ENCODE data around the gene KCNG2. TPM values are rescaled to one million over a fixed set of nuclear protein-coding genes. Genes with fewer than 3 reads are reported as not detected.

Gene KCNG2
- total RNA-seq, 2 experiments from 2014 or later, result not detected

GRCh38 chr18:79784071-79784913 lies 13.4 kb upstream of the KCNG2 start:
- CTCF ChIA-PET, result no interaction called here
- POLR2A ChIA-PET, result no interaction called here

DNA sequence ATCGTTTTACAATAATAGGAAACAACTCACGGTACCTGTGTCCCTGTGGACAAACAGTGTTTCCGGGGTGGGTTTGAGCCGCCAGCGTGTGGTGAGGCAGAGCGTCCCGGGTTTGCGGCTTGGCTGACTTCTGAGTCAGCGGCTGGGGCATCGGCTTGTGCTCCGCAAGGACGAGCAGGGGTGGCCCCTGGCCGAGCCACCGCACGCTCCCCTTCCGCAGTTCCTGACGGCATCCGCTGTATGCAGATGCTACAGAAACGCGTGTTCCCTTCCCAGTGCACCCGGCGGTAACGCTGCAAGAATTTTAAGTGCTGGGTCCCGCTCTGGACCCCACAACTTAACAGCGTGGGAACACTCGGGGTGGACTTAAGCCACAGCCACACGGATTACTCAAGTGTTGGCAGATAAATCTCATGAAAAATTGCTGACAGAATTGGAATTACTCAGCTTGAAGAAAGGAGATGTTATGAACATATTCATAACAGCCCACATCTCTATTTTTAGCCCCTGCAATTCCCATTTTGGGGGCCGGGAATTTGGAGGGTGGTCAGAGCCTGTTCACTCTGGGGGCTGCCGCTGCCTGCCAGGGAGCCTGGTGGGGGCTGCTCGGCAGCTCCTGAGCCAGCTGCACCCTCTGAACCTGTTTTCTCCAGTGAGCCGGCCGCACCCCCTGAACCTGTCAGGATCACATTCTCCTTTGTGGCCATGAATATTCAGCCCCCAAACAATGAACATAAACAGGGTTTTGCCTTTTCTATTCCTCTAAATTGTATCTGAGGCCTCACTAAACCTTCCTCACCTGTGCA lies 12.6 kb upstream of the KCNG2 start:
- CTCF ChIA-PET, result no interaction called here
- POLR2A ChIA-PET, result no interaction called here

DNA sequence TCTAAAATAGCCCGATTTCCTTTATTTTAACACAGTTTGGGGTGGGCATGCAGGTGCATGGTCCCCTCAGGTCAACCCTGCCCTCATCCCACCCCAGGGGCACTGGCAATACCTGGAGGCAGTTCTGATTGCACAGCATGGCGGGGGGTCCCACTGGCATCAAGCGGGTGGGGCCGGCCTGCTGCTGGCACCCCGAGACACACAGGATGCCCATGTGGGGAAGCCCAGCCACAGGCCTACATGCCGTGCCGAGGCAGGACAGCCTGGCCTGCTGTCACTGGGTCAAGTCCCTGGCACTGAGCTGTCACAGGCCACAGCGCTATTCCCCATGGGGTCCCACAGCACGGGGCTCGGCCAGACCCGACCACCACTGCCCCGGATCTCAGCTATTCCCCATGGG lies 11.9 kb upstream of the KCNG2 start:
- ChIA-PET POLR2A (no interaction called here), CTCF (no interaction called here)

DNA sequence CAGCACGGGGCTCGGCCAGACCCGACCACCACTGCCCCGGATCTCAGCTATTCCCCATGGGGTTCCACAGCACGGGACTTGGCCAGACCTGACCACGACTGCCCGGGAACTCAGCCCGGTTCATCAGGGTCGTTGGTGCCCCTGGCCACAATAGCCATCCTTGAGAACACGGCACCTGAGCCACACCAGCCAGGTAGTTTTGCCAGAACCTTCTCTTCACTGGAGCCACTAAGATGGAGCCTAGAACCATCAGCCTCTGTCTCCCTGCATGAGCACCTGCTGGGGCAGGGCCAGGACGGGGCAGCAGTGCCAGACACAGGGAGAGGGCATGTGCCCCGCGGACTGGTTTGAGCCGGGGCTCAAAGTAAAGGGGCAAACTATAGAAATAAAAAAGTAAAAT lies 11.4 kb upstream of the KCNG2 start:
- POLR2A ChIA-PET, result no interaction called here
- CTCF ChIA-PET, result no interaction called here

GRCh38 chr18:79786786-79787526 lies 10.8 kb upstream of the KCNG2 start:
- POLR2A ChIA-PET, result no interaction called here

GRCh38 chr18:79787527-79787864 lies 10.2 kb upstream of the KCNG2 start:
- POLR2A ChIA-PET, result no interaction called here
- CTCF ChIA-PET, result no interaction called here

More at GRCh38 chr18:79786786-79787526, 10.8 kb upstream of the KCNG2 start:
- CTCF ChIA-PET, result no interaction called here

DNA sequence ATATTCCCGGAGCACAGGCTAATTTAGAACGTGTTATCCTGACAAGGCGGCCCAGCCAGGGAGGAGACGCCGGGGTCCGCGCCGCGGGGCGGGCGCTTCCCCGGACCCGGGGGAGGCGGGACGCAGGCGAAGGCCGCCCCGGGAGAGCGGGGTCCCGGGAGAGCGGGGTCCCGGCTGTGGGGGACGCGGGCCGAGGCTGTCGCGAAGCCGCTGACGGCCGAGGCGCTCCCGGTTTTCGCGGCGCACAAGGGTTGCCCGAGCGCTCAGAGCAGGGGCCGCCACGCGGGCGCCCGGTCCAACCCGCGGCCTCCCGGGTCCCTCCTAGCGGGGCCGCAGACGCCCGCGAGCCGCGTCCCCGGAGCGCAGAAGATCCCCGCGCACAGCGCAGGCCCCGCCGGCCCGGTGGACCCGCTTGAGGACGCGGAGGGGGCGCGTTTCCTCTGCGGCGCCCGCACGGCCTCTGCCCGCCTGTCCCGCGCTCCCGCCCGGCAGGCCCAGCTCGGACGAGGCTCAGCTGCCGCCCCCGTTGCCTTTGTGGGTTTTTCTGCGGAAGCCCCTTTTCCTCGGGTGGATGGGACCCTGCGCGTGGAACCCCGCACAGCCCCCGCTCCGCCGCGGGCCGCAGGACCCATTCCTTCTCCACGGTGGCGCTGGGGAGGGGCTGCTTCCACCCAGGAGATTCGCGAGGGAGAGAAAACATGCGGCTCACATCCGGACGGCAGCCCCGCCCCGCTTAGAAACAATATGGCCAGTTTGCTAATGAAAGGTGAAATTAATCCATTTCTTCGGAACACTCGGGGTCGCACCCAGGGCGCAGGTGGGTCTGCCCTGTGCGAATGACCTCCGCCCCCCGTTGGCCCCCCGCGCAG lies 9.6 kb upstream of the KCNG2 start:
- CTCF ChIA-PET, result no interaction called here
- POLR2A ChIA-PET, result no interaction called here

DNA sequence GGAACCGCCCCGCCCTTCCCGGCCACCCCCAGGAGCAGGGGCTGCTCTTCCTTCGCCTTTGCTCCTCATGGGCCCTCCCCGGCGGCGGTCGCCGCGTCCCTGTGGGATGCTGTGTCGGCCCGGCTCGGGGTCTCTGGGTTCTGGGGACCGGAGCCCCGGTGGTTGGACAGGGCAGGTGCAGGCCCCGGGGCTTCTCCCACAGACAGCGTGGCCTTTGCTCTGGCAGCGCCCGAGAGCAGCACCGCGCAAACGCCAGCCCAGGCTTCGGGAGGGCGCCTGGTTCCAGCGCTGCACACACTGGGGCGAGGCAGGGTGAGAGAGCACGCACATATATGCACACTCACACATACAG lies 9.0 kb upstream of the KCNG2 start:
- POLR2A ChIA-PET, result no interaction called here
- CTCF ChIA-PET, result no interaction called here

- POLR2A ChIA-PET, result no interaction called here
Observed at GRCh38 chr18:79789091-79789891, 8.4 kb upstream of the KCNG2 start.

DNA sequence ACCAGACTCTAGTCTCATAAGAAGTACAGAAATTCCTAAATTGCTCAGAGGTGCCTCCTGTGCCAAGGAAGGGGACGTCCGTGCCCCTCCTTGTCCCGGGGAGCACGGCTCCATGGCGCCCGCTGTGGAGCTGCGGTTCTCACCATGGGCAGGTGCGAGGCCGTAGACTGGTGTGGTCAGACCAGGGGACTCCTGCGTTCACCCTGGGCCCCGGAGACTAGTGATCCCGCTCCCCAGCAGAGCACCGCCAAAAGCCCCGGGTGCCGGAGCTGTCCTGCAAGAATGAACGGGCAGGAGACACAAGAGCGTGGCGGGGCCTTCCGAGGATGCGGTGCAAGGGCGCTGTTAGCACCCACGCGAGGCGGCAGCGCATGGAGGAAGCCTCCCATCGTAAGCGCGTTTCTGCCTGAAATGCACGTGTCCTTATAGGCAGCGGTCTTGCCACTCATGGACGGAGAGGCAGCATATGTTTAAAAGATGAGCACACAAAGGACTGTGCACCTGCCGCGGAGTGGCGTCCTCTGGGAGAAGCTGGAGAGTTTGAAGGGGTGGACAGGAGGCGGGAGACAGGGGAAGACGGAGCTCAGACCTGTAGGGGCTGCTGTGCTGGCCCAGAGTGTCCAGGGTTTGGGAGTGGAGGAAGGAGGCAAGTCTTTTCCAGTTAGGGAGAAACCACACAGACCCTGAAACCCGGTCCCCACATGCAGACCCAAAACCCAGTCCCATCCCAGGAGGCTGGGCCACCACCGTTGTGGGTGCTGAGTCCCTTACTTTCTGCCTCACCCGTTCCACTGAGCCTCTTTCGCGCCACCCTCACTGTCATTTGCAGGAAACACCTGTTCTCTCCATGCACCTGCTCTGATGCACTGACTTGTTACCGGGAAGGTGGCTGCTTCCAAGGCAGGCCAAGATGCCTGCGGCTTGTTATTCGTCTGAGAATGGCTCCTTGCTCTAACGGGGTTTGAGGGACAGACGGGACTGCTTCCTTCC lies 7.5 kb upstream of the KCNG2 start:
- ChIA-PET POLR2A (no interaction called here), CTCF (no interaction called here)

More at GRCh38 chr18:79789091-79789891, 8.4 kb upstream of the KCNG2 start:
- CTCF ChIA-PET, result no interaction called here

- POLR2A ChIA-PET, result no interaction called here
- CTCF ChIA-PET, result no interaction called here
Observed at GRCh38 chr18:79790996-79791972, 6.5 kb upstream of the KCNG2 start.

GRCh38 chr18:79792096-79792987 lies 5.4 kb upstream of the KCNG2 start:
- ChIA-PET POLR2A (no interaction called here), CTCF (no interaction called here)

DNA sequence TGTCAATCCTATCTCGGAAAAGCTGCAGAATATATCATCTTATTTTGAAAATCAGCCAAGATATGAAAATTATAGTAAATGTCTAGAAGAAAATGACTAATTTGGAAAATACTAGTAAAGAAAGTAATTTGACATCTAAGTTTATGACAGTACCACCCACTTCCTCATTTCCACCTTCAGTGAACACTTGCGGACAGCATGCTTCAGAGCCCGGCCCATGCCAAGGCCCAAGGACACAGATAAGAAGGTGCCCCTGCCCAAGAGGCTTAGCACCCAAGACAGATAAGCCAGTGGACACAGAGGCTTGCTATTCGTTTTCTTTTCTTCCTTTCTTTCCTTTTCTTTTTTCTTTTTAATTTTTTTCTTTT lies 4.8 kb upstream of the KCNG2 start:
- POLR2A ChIA-PET, result no interaction called here
- CTCF ChIA-PET, result no interaction called here

DNA sequence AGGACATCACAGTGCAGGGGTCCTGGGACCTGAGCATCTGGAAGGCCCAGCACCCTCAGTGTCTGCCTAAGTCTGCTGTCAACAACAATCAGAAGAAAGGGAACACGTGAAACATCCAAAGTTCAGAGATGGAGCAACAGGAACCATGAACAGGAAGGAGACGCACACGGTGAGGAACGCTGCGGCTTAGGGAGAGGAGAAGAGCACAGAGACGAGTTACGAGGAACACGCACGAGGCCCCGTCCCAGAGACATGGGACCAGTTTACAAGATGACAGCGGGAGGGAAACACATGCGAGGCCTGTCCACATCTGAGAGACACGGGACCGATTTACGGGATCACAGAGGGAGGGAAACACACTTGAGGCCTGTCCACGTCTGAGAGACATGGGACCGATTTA lies 2.9 kb upstream of the KCNG2 start:
- POLR2A ChIA-PET, result no interaction called here
- CTCF ChIA-PET, result no interaction called here

- POLR2A ChIA-PET, result no interaction called here
- CTCF ChIA-PET, result no interaction called here
Observed at GRCh38 chr18:79795446-79795845, 2.3 kb upstream of the KCNG2 start.

DNA sequence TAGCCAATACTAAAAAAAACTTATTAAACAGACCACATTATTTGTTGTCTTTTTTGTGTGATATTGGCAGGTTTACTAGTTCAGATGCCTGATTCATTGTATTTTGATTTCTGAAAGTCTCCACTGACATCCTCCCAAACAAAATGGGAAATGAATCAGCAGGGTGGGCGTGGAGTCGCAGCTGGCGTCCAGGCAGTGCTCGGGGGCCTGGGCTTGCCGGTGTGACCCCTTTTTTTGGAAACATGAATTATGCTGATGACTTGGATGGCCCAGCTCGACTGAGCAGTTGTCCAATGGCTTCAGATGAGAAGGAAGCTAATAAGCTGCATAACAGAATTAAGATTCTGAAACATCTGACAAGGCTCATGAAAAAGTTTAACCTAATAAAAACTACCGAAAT lies 1.7 kb upstream of the KCNG2 start:
- CTCF ChIA-PET, result no interaction called here
- POLR2A ChIA-PET, result no interaction called here

All from activated CD8-positive, alpha-beta memory T cell treated with anti-CD3 and anti-CD28 coated beads for 36 hours (primary cell).